H1 (cell line): Measurements from ENCODE around the gene SAT1. TPM values are rescaled to one million over a fixed set of nuclear protein-coding genes. Genes with fewer than 3 reads are reported as not detected.

ENCODE experiments used
- CTCF ChIA-PET: fragments of 300-600 bp; sonication (Branson Sonifier 250); formaldehyde crosslinking; loops from one replicate; lab custom pipeline; 2021; ENCODE audit not compliant: partially characterized antibody; lab: Charles Lee
- POLR2A ChIA-PET: fragments of 300-600 bp; sonication (Branson Sonifier 250); formaldehyde crosslinking; loops from one replicate; lab custom pipeline; 2021; ENCODE audit warnings: inconsistent platforms; ENCODE audit not compliant: partially characterized antibody; lab: Charles Lee
- DNase-seq, 2 experiments: peaks; one replicate each; pipeline versions ENCODE4 v3.0.0 to v3.0.0-alpha.2; 2010 to 2022; ENCODE audit warnings: low spot score in 2 of 2, low read depth in 1 of 2, mixed read lengths in 1 of 2
- FAIRE-seq: peaks from 2 replicates; lab custom pipeline; 2011; peaks lifted over from hg19 to GRCh38; lab: Jason Lieb, UNC
- H2AFZ ChIP-seq: 2 replicates; pipeline ENCODE4 v1.8.1; 2012; ENCODE audit warnings: low read length, inconsistent platforms
- H2AK5ac ChIP-seq: 2 replicates; pipeline ENCODE4 v1.6.1; 2013; ENCODE audit warnings: low read depth, low read length
- H2BK120ac ChIP-seq: replicated peaks from 2 replicates; pipeline ENCODE3; 2013; ENCODE audit warnings: low read depth, low read length, inconsistent platforms
- H2BK12ac ChIP-seq: 2 replicates; pipeline ENCODE4 v1.6.1; 2013; ENCODE audit warnings: low read depth, low read length
- H2BK15ac ChIP-seq: 2 replicates; pipeline ENCODE4 v1.6.1; 2013; ENCODE audit warnings: low read length
- H2BK20ac ChIP-seq: 2 replicates; pipeline ENCODE4 v1.6.1; 2013; ENCODE audit warnings: low read length
- H2BK5ac ChIP-seq: 2 replicates; pipeline ENCODE4 v1.6.1; 2013; ENCODE audit warnings: low read depth, low read length
- H3K14ac ChIP-seq: 2 replicates; pipeline ENCODE4 v1.6.1; 2013; ENCODE audit warnings: inconsistent platforms; ENCODE audit not compliant: insufficient read length
- H3K18ac ChIP-seq: 2 replicates; pipeline ENCODE4 v1.6.1; 2013; ENCODE audit warnings: low read length; ENCODE audit errors: extremely low read depth
- H3K23ac ChIP-seq: 2 replicates; pipeline ENCODE4 v1.6.1; 2013; ENCODE audit warnings: inconsistent platforms; ENCODE audit not compliant: insufficient read length
- H3K23me2 ChIP-seq: 2 replicates; pipeline ENCODE4 v1.6.1; 2013; ENCODE audit warnings: low read depth, low read length
- H3K27ac ChIP-seq: 2 replicates; pipeline ENCODE4 v1.6.1; 2011; ENCODE audit warnings: low read depth, low read length, inconsistent platforms
- H3K27me3 ChIP-seq, 4 experiments: replicated peaks in 1 of 4; 1 replicate in 1 of 4; 2 replicates in 3 of 4; pipeline versions ENCODE4 v1.6.1 to v1.8.1; 2011 to 2013; ENCODE audit warnings: low read length in 3 of 4, mild to moderate bottlenecking in 3 of 4, inconsistent platforms in 2 of 4, mixed read lengths in 2 of 4, moderate library complexity in 1 of 4; ENCODE audit not compliant: control insufficient read depth in 3 of 4, insufficient read depth in 3 of 4; ENCODE audit errors: extremely low read depth in 1 of 4
- H3K36me3 ChIP-seq, 4 experiments: 2 replicates each; pipeline versions ENCODE4 v1.6.1 to v1.8.1; 2011 to 2013; ENCODE audit warnings: mild to moderate bottlenecking in 4 of 4, low read length in 3 of 4, moderate library complexity in 2 of 4, control low read depth in 1 of 4, inconsistent platforms in 1 of 4; ENCODE audit not compliant: insufficient read depth in 4 of 4, control insufficient read depth in 2 of 4
- H3K4ac ChIP-seq: replicated peaks from 2 replicates; pipeline ENCODE3; 2013; ENCODE audit warnings: low read length, low read depth, mixed read lengths, inconsistent platforms; ENCODE audit not compliant: insufficient read length
- H3K4me1 ChIP-seq, 4 experiments: replicated peaks in 1 of 4; 1 replicate in 1 of 4; 2 replicates in 3 of 4; pipeline versions ENCODE4 v1.6.1 to v1.8.1; 2011 to 2013; ENCODE audit warnings: low read length in 3 of 4, inconsistent platforms in 2 of 4, mixed read lengths in 1 of 4; ENCODE audit not compliant: insufficient read depth in 4 of 4, control insufficient read depth in 3 of 4
- H3K4me2 ChIP-seq, 2 experiments: 2 replicates each; pipeline versions ENCODE4 v1.6.1 to v1.8.1; 2011 to 2013; ENCODE audit warnings: low read depth in 2 of 2, low read length in 2 of 2, control low read depth in 1 of 2, inconsistent platforms in 1 of 2, mild to moderate bottlenecking in 1 of 2; ENCODE audit not compliant: insufficient read depth in 1 of 2
- H3K4me3 ChIP-seq, 4 experiments: fragments of 200-600, 300-600 bp in 1 of 4; sonication (generic), shearing (Covaris generic), sonication (Bioruptor Twin) in 1 of 4; 2 replicates each; pipeline versions ENCODE4 v1.5.1 to v1.8.1; 2011 to 2016; ENCODE audit warnings: low read length in 4 of 4, low read depth in 3 of 4, control low read depth in 2 of 4, inconsistent platforms in 2 of 4, mild to moderate bottlenecking in 2 of 4, mixed read lengths in 1 of 4, moderate library complexity in 1 of 4; ENCODE audit not compliant: insufficient read depth in 2 of 4; ENCODE audit errors: extremely low read depth in 1 of 4
- H3K56ac ChIP-seq: replicated peaks from 2 replicates; pipeline ENCODE3; 2013; ENCODE audit warnings: low read depth, mild to moderate bottlenecking, mixed read lengths, low read length, inconsistent platforms; ENCODE audit not compliant: insufficient read length
- H3K79me1 ChIP-seq: 2 replicates; pipeline ENCODE4 v1.6.1; 2013; ENCODE audit warnings: low read depth, low read length, control low read depth
- H3K79me2 ChIP-seq, 2 experiments: 2 replicates each; pipeline versions ENCODE4 v1.6.1 to v1.8.1; 2012 to 2013; ENCODE audit warnings: low read length in 2 of 2, mild to moderate bottlenecking in 2 of 2, inconsistent platforms in 1 of 2; ENCODE audit not compliant: insufficient read depth in 2 of 2, control insufficient read depth in 1 of 2
- H3K9ac ChIP-seq, 4 experiments: replicated peaks in 1 of 4; 1 replicate in 1 of 4; 2 replicates in 3 of 4; pipeline versions ENCODE4 v1.6.1 to v1.8.1; 2011 to 2013; ENCODE audit warnings: low read depth in 3 of 4, low read length in 3 of 4, control low read depth in 2 of 4, mild to moderate bottlenecking in 2 of 4, moderate library complexity in 2 of 4, inconsistent platforms in 1 of 4; ENCODE audit errors: extremely low read depth in 1 of 4
- H3K9me3 ChIP-seq, 2 experiments: 2 replicates each; pipeline versions ENCODE4 v1.6.1 to v1.8.1; 2012 to 2013; ENCODE audit warnings: mild to moderate bottlenecking in 2 of 2, moderate library complexity in 2 of 2, control low read depth in 1 of 2, inconsistent platforms in 1 of 2, low read depth in 1 of 2, low read length in 1 of 2, mixed read lengths in 1 of 2; ENCODE audit not compliant: insufficient read depth in 2 of 2
- H4K20me1 ChIP-seq, 2 experiments: replicated peaks in 1 of 2; 2 replicates each; pipeline versions ENCODE3 to v1.8.1; 2011 to 2013; ENCODE audit warnings: inconsistent platforms in 2 of 2, low read length in 2 of 2, mild to moderate bottlenecking in 1 of 2; ENCODE audit not compliant: insufficient read depth in 2 of 2, control insufficient read depth in 1 of 2
- H4K5ac ChIP-seq: 2 replicates; pipeline ENCODE4 v1.6.1; 2013; ENCODE audit warnings: low read length, low read depth, mixed read lengths, inconsistent platforms; ENCODE audit not compliant: insufficient read length
- H4K8ac ChIP-seq: 2 replicates; pipeline ENCODE4 v1.8.0; 2013; ENCODE audit warnings: mild to moderate bottlenecking, moderate library complexity, low read length, inconsistent platforms; ENCODE audit not compliant: insufficient read depth; ENCODE audit errors: extremely low read depth
- H4K91ac ChIP-seq: replicated peaks from 2 replicates; pipeline ENCODE3; 2013; ENCODE audit warnings: low read length, mixed read lengths, inconsistent platforms; ENCODE audit not compliant: insufficient read length
- CEBPB ChIP-seq: IDR thresholded peaks from 2 replicates; pipeline ENCODE4 v1.6.1; 2012; ENCODE audit warnings: low read depth, low read length
- GTF2F1 ChIP-seq: IDR thresholded peaks from 2 replicates; pipeline ENCODE4 v1.6.1; 2012; ENCODE audit warnings: low read depth, low read length, improper control_type of control experiment, borderline replicate concordance
- HDAC2 ChIP-seq, 2 experiments: fragments of 300-600 bp in 1 of 2; sonication (generic) in 1 of 2; IDR thresholded peaks; 2 replicates each; pipeline ENCODE4 v1.6.1; 2011 to 2012; ENCODE audit warnings: low read depth in 2 of 2, low read length in 2 of 2, mild to moderate bottlenecking in 2 of 2, moderate library complexity in 2 of 2, borderline replicate concordance in 1 of 2, inconsistent platforms in 1 of 2
- JUND ChIP-seq: IDR thresholded peaks from 2 replicates; pipeline ENCODE4 v1.6.1; 2011; ENCODE audit warnings: mild to moderate bottlenecking, improper control_type of control experiment, low read length
- KDM4A ChIP-seq: IDR thresholded peaks from one replicate; pipeline ENCODE4 v1.7.1; 2012; ENCODE audit warnings: low read depth, mild to moderate bottlenecking, moderate library complexity, low read length, inconsistent platforms; ENCODE audit not compliant: severe bottlenecking
- NANOG ChIP-seq: IDR thresholded peaks from 2 replicates; pipeline ENCODE4 v1.6.1; 2011; ENCODE audit warnings: low read length, low read depth, mild to moderate bottlenecking, inconsistent platforms; ENCODE audit not compliant: insufficient read depth, poor library complexity, severe bottlenecking
- POLR2AphosphoS5 ChIP-seq: IDR thresholded peaks from 2 replicates; pipeline ENCODE4 v1.6.1; 2011; ENCODE audit warnings: low read depth, low read length
- RNF2 ChIP-seq: fragments of 200-900, 300-1000 bp; sonication (generic); IDR thresholded peaks from 2 replicates; pipeline ENCODE4 v1.7.1; 2016; ENCODE audit warnings: borderline replicate concordance, low read depth, mild to moderate bottlenecking, antibody characterized with exemption, low read length; ENCODE audit not compliant: poor library complexity, severe bottlenecking; ENCODE audit errors: missing control alignments
- SP4 ChIP-seq: IDR thresholded peaks from 2 replicates; pipeline ENCODE4 v1.6.1; 2012; ENCODE audit warnings: low read length, inconsistent platforms
- TAF1 ChIP-seq: IDR thresholded peaks from 2 replicates; pipeline ENCODE4 v1.6.1; 2011; ENCODE audit warnings: mild to moderate bottlenecking, low read depth, low read length
- WGBS, 2 experiments: shearing (Covaris generic) in 1 of 2; methylation state at CpG; one replicate each; pipeline versions ENCODE4 v1.1.6 to v1.1.7; 2013 to 2015; ENCODE audit warnings: low lambda C conversion rate in 2 of 2, mixed read lengths in 2 of 2, inconsistent platforms in 1 of 2, low coverage in 1 of 2, missing lambda C conversion rate in 1 of 2; ENCODE audit not compliant: insufficient replicate concordance in 2 of 2, insufficient coverage in 1 of 2, insufficient read length in 1 of 2; ENCODE audit errors: extremely low coverage in 1 of 2, missing lambda C conversion rate in 1 of 2; 5-methylcytosine and 5-hydroxymethylcytosine counted together
- polyA plus RNA-seq, 7 experiments: library from polyadenylated mRNA; depleted of rRNA in 3 of 7; stranded (reverse) in 5 of 7; unstranded in 2 of 7; fragments of >200 nt in 5 of 7; fragments of 200-250 nt in 2 of 7; gene quantifications; 1 replicate in 5 of 7; 2 replicates in 1 of 7; 4 replicates in 1 of 7; pipeline versions ENCODE4 v1.2.1 to v1.2.3, GENCODE V29; 2011 to 2013; ENCODE audit warnings: missing spikeins in 2 of 7, mixed read lengths in 2 of 7
- total RNA-seq: library from RNA; stranded (reverse); fragmentation: NEBNext Ultra II Directional; extraction: Animal tissue kit (Norgen Biotek cat#: 25700); gene quantifications from 2 replicates; pipeline ENCODE4 v1.2.1, GENCODE V29; 2021
- TF ChIP-seq, protein P1 (sequence below): IDR thresholded peaks from 2 replicates; pipeline ENCODE4 v1.6.1; 2012; ENCODE audit warnings: inconsistent platforms

Gene SAT1
- total and polyA plus RNA-seq, 2 of the 8 experiments (the other 6 are each of a cell fraction or from before 2014, with no cell fraction given): 29.2 to 36.8 TPM

DNA sequence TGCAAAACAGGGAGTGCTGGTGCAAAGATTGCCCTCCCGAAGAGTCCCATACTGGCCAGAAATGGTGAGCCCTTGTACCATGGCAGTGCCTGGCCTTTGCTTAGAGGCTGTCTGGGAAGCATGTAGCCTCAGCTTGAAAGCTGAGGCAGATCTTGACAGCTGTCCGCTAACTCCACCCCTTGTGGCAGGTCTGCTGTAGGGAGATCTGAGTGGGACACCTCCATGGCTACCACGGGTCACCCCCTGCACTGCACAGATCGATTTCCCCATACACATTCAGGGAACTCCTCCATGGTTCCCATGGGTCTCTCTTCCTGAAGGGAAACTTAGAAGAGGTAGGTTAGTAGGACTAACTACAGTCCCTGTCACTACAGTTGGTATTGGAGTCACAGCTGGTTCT lies 33.8 kb upstream of the SAT1 start:
- TF ChIP-seq, protein P1, sequence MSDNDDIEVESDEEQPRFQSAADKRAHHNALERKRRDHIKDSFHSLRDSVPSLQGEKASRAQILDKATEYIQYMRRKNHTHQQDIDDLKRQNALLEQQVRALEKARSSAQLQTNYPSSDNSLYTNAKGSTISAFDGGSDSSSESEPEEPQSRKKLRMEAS: no peak
- no peak for TF ChIP-seq JUND
- no peak for TF ChIP-seq SP4
- no peak for TF ChIP-seq CEBPB
- no peak for TF ChIP-seq KDM4A
- no peak for TF ChIP-seq POLR2AphosphoS5
- no peak for TF ChIP-seq RNF2
- no peak for TF ChIP-seq HDAC2 (IDR thresholded peaks at IDR 0.05; ENCODE audit: borderline replicate concordance in 1 of 2, low read depth in 2 of 2, low read length in 2 of 2)
- no peak for TF ChIP-seq TAF1
- no peak for TF ChIP-seq NANOG
- TF ChIP-seq GTF2F1: no peak
- no peaks in the 10 kb centered on the region for H3K79me1 ChIP-seq
- H2BK15ac ChIP-seq: no peak overlapping the region
- ChIA-PET POLR2A (no interaction called here), CTCF (no interaction called here)
- no peak overlapping the region for H2AK5ac ChIP-seq
- H3K23me2 ChIP-seq: no peaks in the 10 kb centered on the region
- no peak overlapping the region for H3K23ac ChIP-seq
- no peaks in the 10 kb centered on the region for H3K36me3 ChIP-seq
- no peak overlapping the region for H3K56ac ChIP-seq
- H3K4me2 ChIP-seq: no peak overlapping the region
- H2BK20ac ChIP-seq: no peak overlapping the region
- no peaks in the 10 kb centered on the region for H3K4me1 ChIP-seq
- no peak for DNase-seq
- H3K9ac ChIP-seq: no peak overlapping the region
- H4K20me1 ChIP-seq: no peaks in the 10 kb centered on the region
- no peak for FAIRE-seq
- no peak overlapping the region for H3K4me3 ChIP-seq
- no peak overlapping the region for H4K91ac ChIP-seq
- no peak overlapping the region for H3K18ac ChIP-seq
- H2BK120ac ChIP-seq: no peak overlapping the region
- no peaks in the 10 kb centered on the region for H3K27me3 ChIP-seq
- no peak overlapping the region for H2BK5ac ChIP-seq
- H3K79me2 ChIP-seq: no peaks in the 10 kb centered on the region
- no peak overlapping the region for H4K5ac ChIP-seq
- no peak overlapping the region for H2BK12ac ChIP-seq
- no peak overlapping the region for H3K27ac ChIP-seq
- H3K4ac ChIP-seq: no peak overlapping the region
- no peak overlapping the region for H3K14ac ChIP-seq
- no peaks in the 10 kb centered on the region for H3K9me3 ChIP-seq
- WGBS, 2 experiments: 100% methylated on average over 1 of the region's 4 CpGs; no CpG with 5 or more reads in 1 of the 2 experiments
- H4K8ac ChIP-seq: no peak overlapping the region
- no peak overlapping the region for H2AFZ ChIP-seq
